HEK293 (cell line): ENCODE measurements around the gene OPCML.

Experiments used
- CTCF ChIA-PET: fragments of 350-600 bp; formaldehyde crosslinking; extraction: SDS; loops from one replicate; lab custom pipeline; 2021; ENCODE audit warnings: antibody characterized with exemption; lab: Yijun Ruan, JAX
- POLR2A ChIA-PET: fragments of 300-600 bp; formaldehyde crosslinking; extraction: SDS; loops from one replicate; lab custom pipeline; 2020; ENCODE audit warnings: antibody characterized with exemption, inconsistent platforms; lab: Yijun Ruan, JAX
- H3K27ac ChIP-seq: fragments of 200-500 bp; sonication (Bioruptor generic); 2 replicates; pipeline ENCODE4 v1.5.1; 2014; ENCODE audit warnings: low read depth, low read length, control low read depth, inconsistent platforms; ENCODE audit errors: extremely low read depth
- H3K36me3 ChIP-seq, 2 experiments: fragments of 200-500 bp in 1 of 2; sonication (Bioruptor generic) in 1 of 2; 1 replicate in 1 of 2; 2 replicates in 1 of 2; pipeline ENCODE4 v1.5.1; 2014 to 2017; ENCODE audit warnings: inconsistent platforms in 2 of 2, low read length in 2 of 2; ENCODE audit not compliant: control insufficient read depth in 2 of 2, insufficient read depth in 1 of 2
- H3K4me1 ChIP-seq: fragments of 200-500 bp; sonication (Bioruptor generic); 2 replicates; pipeline ENCODE4 v1.5.1; 2014; ENCODE audit warnings: mild to moderate bottlenecking, low read length, inconsistent platforms; ENCODE audit not compliant: control insufficient read depth, insufficient read depth
- H3K4me3 ChIP-seq: 2 replicates; pipeline ENCODE4 v1.5.1; 2011; ENCODE audit warnings: low read depth, mild to moderate bottlenecking, control low read depth, low read length, moderate library complexity
- H3K9me3 ChIP-seq: fragments of 200-500 bp; sonication (Bioruptor generic); 2 replicates; pipeline ENCODE4 v1.5.1; 2014; ENCODE audit warnings: low read depth, low read length, inconsistent platforms; ENCODE audit not compliant: control insufficient read depth, insufficient read depth
- GLI2 ChIP-seq: fragments of 450-650 bp; formaldehyde crosslinking; IDR thresholded peaks from 2 replicates; pipeline ENCODE4; 2017; ENCODE audit warnings: missing biosample characterization, missing genetic modification characterization, low read depth, borderline replicate concordance
- GLI4 ChIP-seq: fragments of 450-650 bp; formaldehyde crosslinking; IDR thresholded peaks from 2 replicates; pipeline ENCODE4 v1.5.1; 2016; ENCODE audit warnings: missing biosample characterization, missing genetic modification characterization
- OVOL3 ChIP-seq: fragments of 450-650 bp; formaldehyde crosslinking; IDR thresholded peaks from 2 replicates; pipeline ENCODE4 v1.5.1; 2016; ENCODE audit warnings: missing biosample characterization, missing genetic modification characterization
- SCRT1 ChIP-seq: fragments of 450-650 bp; formaldehyde crosslinking; IDR thresholded peaks from 2 replicates; pipeline ENCODE4 v1.5.1; 2016; ENCODE audit warnings: missing biosample characterization, missing genetic modification characterization, borderline replicate concordance
- ZBTB8A ChIP-seq: fragments of 450-650 bp; formaldehyde crosslinking; IDR thresholded peaks from 2 replicates; pipeline ENCODE4 v1.5.1; 2016; ENCODE audit warnings: missing biosample characterization, missing genetic modification characterization
- ZFHX2 ChIP-seq: fragments of 450-650 bp; formaldehyde crosslinking; conservative IDR thresholded peaks from 2 replicates; pipeline ENCODE4 v1.5.1; 2016; ENCODE audit warnings: missing biosample characterization, missing genetic modification characterization
- ZNF23 ChIP-seq: fragments of 450-650 bp; formaldehyde crosslinking; IDR thresholded peaks from 2 replicates; pipeline ENCODE4 v1.5.1; 2016; ENCODE audit warnings: missing biosample characterization, missing genetic modification characterization, borderline replicate concordance
- ZNF266 ChIP-seq: fragments of 450-650 bp; formaldehyde crosslinking; IDR thresholded peaks from 2 replicates; pipeline ENCODE4 v1.5.1; 2016; ENCODE audit warnings: missing biosample characterization, missing genetic modification characterization, low read depth
- ZNF311 ChIP-seq: fragments of 450-650 bp; formaldehyde crosslinking; IDR thresholded peaks from 2 replicates; pipeline ENCODE4 v1.5.1; 2017; ENCODE audit warnings: missing biosample characterization, missing genetic modification characterization, borderline replicate concordance
- ZNF341 ChIP-seq: fragments of 450-650 bp; formaldehyde crosslinking; IDR thresholded peaks from 2 replicates; pipeline ENCODE4; 2016; ENCODE audit warnings: low read depth, missing biosample characterization, missing genetic modification characterization
- ZNF354C ChIP-seq: fragments of 450-650 bp; formaldehyde crosslinking; IDR thresholded peaks from 2 replicates; pipeline ENCODE4 v1.5.1; 2016; ENCODE audit warnings: missing biosample characterization, missing genetic modification characterization, low read depth, borderline replicate concordance
- ZNF391 ChIP-seq: fragments of 450-650 bp; formaldehyde crosslinking; IDR thresholded peaks from 2 replicates; pipeline ENCODE4 v1.5.1; 2016; ENCODE audit warnings: low read depth, missing biosample characterization, missing genetic modification characterization, borderline replicate concordance
- ZNF510 ChIP-seq: fragments of 450-650 bp; formaldehyde crosslinking; IDR thresholded peaks from 2 replicates; pipeline ENCODE4 v1.5.1; 2018; ENCODE audit warnings: mild to moderate bottlenecking, missing genetic modification characterization, missing biosample characterization; ENCODE audit not compliant: insufficient replicate concordance
- ZNF549 ChIP-seq: fragments of 450-650 bp; IDR thresholded peaks from 2 replicates; pipeline ENCODE4 v1.5.1; 2018; ENCODE audit warnings: missing biosample characterization, missing genetic modification characterization, mild to moderate bottlenecking, inconsistent platforms, moderate library complexity
- ZNF558 ChIP-seq: fragments of 450-650 bp; formaldehyde crosslinking; IDR thresholded peaks from 2 replicates; pipeline ENCODE4 v1.5.1; 2016; ENCODE audit warnings: missing biosample characterization, missing genetic modification characterization
- ZNF629 ChIP-seq: fragments of 450-650 bp; formaldehyde crosslinking; IDR thresholded peaks from 2 replicates; pipeline ENCODE4 v1.5.1; 2017; ENCODE audit warnings: missing biosample characterization, missing genetic modification characterization
- ZSCAN16 ChIP-seq: fragments of 450-650 bp; formaldehyde crosslinking; IDR thresholded peaks from 2 replicates; pipeline ENCODE4 v1.5.1; 2016; ENCODE audit warnings: missing biosample characterization, missing genetic modification characterization
- TF ChIP-seq, protein P1 (sequence below): fragments of 450-650 bp; formaldehyde crosslinking; IDR thresholded peaks from 2 replicates; pipeline ENCODE4 v1.5.1; 2016; ENCODE audit warnings: missing biosample characterization, missing genetic modification characterization
- TF ChIP-seq, protein P2 (sequence below): fragments of 450-650 bp; formaldehyde crosslinking; IDR thresholded peaks from 2 replicates; pipeline ENCODE4 v1.5.1; 2016; ENCODE audit warnings: missing biosample characterization, missing genetic modification characterization
- TF ChIP-seq, protein P3 (sequence below): fragments of 450-650 bp; formaldehyde crosslinking; IDR thresholded peaks from 2 replicates; pipeline ENCODE4 v1.5.1; 2016; ENCODE audit warnings: missing biosample characterization, missing genetic modification characterization
- TF ChIP-seq, protein P4 (sequence below): fragments of 450-650 bp; formaldehyde crosslinking; IDR thresholded peaks from 2 replicates; pipeline ENCODE4 v1.5.1; 2017; ENCODE audit warnings: missing biosample characterization, mild to moderate bottlenecking, missing genetic modification characterization, moderate library complexity
- TF ChIP-seq, protein P5 (sequence below): fragments of 450-650 bp; formaldehyde crosslinking; IDR thresholded peaks from 2 replicates; pipeline ENCODE4 v1.5.1; 2016; ENCODE audit warnings: missing biosample characterization, missing genetic modification characterization
- TF ChIP-seq, protein P6 (sequence below): fragments of 450-650 bp; formaldehyde crosslinking; IDR thresholded peaks from 2 replicates; pipeline ENCODE4 v1.5.1; 2016; ENCODE audit warnings: missing biosample characterization, missing genetic modification characterization

OPCML gene

DNA sequence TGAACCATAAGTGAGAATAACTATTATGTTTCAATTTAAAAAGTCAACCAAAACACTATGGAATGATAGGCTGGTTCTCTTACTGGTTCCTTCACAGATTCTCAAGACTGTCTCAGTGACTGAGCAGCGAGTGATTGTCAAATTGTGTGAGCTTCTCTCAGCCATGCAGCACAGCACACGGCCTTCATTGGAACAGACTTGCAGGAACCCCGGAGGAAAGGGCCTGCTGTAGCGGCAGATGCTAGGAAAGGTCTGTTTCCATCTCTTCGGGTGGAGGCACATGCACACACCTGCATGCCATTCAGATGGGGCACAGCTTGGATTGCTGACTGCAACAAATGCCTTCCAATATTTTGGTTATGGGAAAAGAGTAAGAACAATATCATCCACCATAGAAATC is 741.8 kb downstream of the OPCML start:
- CTCF ChIA-PET = no interaction called here
- Histone ChIP-seq H3K4me3 (no peak overlapping the region), H3K36me3 (no peaks in the 10 kb centered on the region), H3K27ac (no peak overlapping the region), H3K9me3 (no peaks in the 10 kb centered on the region)
- no peak for TF ChIP-seq GLI4 (tag by site-specific recombination)
- no peak for TF ChIP-seq ZSCAN16 (tag by site-specific recombination)
- TF ChIP-seq ZFHX2 (tag by site-specific recombination) = no peak
- no peak for TF ChIP-seq ZNF341 (tag by site-specific recombination)
- TF ChIP-seq ZNF558 (tag by site-specific recombination) = no peak
- TF ChIP-seq, protein P1, sequence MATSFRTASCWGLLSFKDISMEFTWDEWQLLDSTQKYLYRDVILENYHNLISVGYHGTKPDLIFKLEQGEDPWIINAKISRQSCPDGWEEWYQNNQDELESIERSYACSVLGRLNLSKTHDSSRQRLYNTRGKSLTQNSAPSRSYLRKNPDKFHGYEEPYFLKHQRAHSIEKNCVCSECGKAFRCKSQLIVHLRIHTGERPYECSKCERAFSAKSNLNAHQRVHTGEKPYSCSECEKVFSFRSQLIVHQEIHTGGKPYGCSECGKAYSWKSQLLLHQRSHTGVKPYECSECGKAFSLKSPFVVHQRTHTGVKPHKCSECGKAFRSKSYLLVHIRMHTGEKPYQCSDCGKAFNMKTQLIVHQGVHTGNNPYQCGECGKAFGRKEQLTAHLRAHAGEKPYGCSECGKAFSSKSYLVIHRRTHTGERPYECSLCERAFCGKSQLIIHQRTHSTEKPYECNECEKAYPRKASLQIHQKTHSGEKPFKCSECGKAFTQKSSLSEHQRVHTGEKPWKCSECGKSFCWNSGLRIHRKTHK = no peak
- no peak for TF ChIP-seq OVOL3 (tag by site-specific recombination)
- TF ChIP-seq, protein P2, sequence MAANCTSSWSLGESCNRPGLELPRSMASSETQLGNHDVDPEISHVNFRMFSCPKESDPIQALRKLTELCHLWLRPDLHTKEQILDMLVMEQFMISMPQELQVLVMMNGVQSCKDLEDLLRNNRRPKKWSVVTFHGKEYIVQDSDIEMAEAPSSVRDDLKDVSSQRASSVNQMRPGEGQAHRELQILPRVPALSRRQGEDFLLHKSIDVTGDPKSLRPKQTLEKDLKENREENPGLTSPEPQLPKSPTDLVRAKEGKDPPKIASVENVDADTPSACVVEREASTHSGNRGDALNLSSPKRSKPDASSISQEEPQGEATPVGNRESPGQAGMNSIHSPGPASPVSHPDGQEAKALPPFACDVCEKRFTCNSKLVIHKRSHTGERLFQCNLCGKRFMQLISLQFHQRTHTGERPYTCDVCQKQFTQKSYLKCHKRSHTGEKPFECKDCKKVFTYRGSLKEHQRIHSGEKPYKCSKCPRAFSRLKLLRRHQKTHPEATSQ (tag by site-specific recombination) = no peak
- TF ChIP-seq ZNF391 (tag by site-specific recombination) = no peak
- no peak for TF ChIP-seq GLI2
- no peak for TF ChIP-seq ZNF266 (tag by site-specific recombination)
- TF ChIP-seq, all 188 proteins: peak for 0
- H3K4me1 ChIP-seq = no peaks in the 10 kb centered on the region
- POLR2A ChIA-PET = no interaction called here

DNA sequence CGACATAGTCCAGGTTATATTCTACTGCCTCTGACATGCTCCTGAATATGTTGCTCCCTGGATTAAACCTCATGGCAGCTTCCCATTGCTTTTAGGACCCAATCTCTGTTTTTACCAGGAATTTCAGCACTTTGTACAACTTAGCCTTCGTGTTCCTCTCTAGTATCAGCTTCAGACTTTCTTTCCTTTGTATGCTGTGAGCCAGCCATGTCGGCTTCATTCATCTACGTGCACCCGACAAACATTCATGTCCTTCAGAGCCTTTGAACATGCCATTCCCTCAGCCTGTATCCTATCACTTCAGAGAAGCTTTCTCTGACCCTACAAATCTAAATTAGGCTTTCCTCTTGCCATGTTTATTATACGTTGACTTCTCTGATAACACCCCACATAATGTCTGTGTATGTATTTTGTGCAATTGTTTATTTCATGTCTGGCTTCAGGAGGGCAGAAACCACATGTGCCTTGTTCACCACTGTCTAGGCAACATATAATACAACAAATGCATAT is 743.4 kb downstream of the OPCML start:
- no peak overlapping the region for H3K4me3 ChIP-seq
- TF ChIP-seq ZBTB8A (tag by site-specific recombination) = no peak
- TF ChIP-seq ZNF629 (tag by site-specific recombination) = no peak
- no peak for TF ChIP-seq ZNF311 (tag by site-specific recombination)
- TF ChIP-seq, protein P3, sequence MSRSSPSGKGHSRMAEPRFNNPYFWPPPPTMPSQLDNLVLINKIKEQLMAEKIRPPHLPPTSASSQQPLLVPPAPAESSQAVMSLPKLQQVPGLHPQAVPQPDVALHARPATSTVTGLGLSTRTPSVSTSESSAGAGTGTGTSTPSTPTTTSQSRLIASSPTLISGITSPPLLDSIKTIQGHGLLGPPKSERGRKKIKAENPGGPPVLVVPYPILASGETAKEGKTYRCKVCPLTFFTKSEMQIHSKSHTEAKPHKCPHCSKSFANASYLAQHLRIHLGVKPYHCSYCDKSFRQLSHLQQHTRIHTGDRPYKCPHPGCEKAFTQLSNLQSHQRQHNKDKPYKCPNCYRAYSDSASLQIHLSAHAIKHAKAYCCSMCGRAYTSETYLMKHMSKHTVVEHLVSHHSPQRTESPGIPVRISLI (tag by site-specific recombination) = no peak
- no peak for TF ChIP-seq SCRT1 (tag by site-specific recombination)
- TF ChIP-seq ZNF510 (tag by site-specific recombination) = no peak
- TF ChIP-seq ZNF23 (tag by site-specific recombination) = no peak
- TF ChIP-seq, protein P4, sequence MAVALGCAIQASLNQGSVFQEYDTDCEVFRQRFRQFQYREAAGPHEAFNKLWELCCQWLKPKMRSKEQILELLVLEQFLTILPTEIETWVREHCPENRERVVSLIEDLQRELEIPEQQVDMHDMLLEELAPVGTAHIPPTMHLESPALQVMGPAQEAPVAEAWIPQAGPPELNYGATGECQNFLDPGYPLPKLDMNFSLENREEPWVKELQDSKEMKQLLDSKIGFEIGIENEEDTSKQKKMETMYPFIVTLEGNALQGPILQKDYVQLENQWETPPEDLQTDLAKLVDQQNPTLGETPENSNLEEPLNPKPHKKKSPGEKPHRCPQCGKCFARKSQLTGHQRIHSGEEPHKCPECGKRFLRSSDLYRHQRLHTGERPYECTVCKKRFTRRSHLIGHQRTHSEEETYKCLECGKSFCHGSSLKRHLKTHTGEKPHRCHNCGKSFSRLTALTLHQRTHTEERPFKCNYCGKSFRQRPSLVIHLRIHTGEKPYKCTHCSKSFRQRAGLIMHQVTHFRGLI (tag by site-specific recombination) = no peak
- TF ChIP-seq, protein P5, sequence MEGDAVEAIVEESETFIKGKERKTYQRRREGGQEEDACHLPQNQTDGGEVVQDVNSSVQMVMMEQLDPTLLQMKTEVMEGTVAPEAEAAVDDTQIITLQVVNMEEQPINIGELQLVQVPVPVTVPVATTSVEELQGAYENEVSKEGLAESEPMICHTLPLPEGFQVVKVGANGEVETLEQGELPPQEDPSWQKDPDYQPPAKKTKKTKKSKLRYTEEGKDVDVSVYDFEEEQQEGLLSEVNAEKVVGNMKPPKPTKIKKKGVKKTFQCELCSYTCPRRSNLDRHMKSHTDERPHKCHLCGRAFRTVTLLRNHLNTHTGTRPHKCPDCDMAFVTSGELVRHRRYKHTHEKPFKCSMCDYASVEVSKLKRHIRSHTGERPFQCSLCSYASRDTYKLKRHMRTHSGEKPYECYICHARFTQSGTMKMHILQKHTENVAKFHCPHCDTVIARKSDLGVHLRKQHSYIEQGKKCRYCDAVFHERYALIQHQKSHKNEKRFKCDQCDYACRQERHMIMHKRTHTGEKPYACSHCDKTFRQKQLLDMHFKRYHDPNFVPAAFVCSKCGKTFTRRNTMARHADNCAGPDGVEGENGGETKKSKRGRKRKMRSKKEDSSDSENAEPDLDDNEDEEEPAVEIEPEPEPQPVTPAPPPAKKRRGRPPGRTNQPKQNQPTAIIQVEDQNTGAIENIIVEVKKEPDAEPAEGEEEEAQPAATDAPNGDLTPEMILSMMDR (tag by site-specific recombination) = no peak
- TF ChIP-seq ZNF354C (tag by site-specific recombination) = no peak
- TF ChIP-seq, protein P6, sequence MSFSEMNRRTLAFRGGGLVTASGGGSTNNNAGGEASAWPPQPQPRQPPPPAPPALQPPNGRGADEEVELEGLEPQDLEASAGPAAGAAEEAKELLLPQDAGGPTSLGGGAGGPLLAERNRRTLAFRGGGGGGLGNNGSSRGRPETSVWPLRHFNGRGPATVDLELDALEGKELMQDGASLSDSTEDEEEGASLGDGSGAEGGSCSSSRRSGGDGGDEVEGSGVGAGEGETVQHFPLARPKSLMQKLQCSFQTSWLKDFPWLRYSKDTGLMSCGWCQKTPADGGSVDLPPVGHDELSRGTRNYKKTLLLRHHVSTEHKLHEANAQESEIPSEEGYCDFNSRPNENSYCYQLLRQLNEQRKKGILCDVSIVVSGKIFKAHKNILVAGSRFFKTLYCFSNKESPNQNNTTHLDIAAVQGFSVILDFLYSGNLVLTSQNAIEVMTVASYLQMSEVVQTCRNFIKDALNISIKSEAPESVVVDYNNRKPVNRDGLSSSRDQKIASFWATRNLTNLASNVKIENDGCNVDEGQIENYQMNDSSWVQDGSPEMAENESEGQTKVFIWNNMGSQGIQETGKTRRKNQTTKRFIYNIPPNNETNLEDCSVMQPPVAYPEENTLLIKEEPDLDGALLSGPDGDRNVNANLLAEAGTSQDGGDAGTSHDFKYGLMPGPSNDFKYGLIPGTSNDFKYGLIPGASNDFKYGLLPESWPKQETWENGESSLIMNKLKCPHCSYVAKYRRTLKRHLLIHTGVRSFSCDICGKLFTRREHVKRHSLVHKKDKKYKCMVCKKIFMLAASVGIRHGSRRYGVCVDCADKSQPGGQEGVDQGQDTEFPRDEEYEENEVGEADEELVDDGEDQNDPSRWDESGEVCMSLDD (tag by site-specific recombination) = no peak
- TF ChIP-seq ZNF549 = no peak
- H3K9me3 ChIP-seq = no peaks in the 10 kb centered on the region
- no peaks in the 10 kb centered on the region for H3K4me1 ChIP-seq
- H3K36me3 ChIP-seq = no peaks in the 10 kb centered on the region
- POLR2A ChIA-PET = no interaction called here
- CTCF ChIA-PET = no interaction called here
- no peak overlapping the region for H3K27ac ChIP-seq
